ENCODE measurements around the gene SPPL3.
"Not testable (repeated sequence)": the region's sequence is repeated elsewhere in the genome, so short reads cannot be mapped to it uniquely, and the experiment has no call there.

SPPL3 gene, protein sequence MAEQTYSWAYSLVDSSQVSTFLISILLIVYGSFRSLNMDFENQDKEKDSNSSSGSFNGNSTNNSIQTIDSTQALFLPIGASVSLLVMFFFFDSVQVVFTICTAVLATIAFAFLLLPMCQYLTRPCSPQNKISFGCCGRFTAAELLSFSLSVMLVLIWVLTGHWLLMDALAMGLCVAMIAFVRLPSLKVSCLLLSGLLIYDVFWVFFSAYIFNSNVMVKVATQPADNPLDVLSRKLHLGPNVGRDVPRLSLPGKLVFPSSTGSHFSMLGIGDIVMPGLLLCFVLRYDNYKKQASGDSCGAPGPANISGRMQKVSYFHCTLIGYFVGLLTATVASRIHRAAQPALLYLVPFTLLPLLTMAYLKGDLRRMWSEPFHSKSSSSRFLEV

DNA sequence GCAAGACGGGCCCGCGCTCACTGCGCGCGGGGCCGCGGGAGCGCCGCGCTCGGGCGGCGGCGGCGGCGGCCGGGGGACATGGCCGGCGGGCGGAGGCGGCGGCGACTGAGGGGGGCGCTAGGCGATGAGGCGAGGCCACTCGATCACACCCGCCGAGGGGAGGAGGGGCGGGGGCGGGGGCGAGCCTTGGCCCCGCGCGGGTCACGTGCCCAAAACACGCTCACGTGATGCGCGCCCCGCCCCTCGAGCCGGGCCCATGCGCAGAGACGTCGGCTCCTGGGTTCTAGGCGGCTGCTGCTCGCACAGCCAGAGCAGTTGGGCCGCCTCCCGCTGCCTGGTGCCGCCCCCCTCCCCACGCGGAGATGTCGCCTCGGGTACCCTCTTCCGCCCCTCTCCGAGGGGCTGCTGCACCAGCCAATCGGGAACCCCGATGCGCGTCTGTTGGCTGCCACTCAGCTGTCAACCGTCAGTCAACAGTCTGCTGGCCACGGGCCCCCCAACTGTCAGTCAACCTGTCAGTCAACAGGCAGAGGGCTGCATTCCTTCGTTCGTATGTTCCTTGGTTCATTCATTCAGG lies at the start of gene SPPL3:
SPPL3 (minus strand) TSS at position 162 of the 577 bp plus-strand sequence. CDS start 491 bp downstream, outside the sequence.
- DNase-seq: peak; percentile 50

DNA sequence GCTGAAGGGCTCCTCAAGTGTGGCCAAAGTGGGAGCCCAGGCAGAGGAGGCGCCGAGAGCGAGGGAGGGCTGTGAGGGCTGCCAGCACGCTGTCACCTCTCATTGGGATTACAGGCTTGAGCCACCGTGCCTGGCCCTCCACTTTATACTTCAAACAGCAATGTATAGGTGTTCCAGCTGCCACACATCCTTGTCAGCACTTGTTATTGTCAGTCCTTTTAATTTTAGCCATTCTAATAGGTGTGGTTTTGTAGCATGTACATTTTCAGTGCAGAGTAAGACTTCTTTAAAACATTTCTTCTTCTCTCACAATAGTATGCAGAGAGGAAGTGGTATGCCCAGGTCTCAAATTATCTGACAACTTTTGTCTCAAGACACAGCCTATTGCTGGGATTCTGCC lies 46.6 kb upstream of the SPPL3 start:
- DNase-seq: no peak

DNA sequence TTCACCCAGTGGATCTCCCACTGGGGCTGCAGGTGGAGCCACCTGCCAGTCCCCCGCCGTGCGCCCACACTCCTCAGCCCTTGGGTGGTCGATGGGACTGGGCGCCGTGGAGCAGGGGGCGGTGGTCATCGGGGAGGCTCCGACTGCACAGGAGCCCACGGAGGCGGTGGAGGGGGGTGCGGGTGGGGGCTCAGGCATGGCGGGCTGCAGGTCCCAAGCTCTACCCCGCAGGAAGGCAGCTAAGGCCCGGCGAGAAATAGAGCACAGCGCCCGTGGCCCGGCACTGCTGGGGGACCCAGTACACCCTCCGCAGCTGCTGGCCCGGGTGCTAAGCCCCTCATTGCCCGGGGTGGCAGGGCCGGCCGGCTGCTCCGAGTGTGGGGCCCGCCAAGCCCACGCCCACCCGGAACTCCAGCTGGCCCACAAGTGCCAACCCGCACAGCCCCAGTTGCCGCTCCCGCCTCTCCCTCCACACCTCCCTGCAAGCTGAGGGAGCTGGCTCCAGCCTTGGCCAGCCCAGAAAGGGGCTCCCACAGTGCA lies 46.2 kb upstream of the SPPL3 start:
- not testable (repeated sequence) for DNase-seq

DNA sequence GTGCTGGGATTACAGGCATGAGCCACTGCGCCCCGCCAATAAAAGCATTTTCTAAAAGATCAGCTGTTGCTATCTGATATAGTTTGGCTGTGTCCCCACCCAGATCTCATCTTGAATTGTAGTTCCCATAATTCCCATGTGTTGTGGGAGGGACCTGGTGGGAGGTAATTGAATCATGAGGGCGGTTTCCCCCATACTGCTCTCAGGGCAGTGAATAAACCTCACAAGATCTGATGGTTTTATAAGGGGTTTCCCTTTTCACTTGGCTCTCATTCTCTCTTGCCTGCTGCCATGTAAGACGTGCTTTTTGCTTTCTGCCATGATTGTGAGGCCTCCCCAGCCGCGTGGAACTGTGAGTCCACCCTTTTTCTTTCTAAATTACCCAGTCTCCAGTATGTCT lies 41.4 kb upstream of the SPPL3 start:
- not testable (repeated sequence) for DNase-seq

DNA sequence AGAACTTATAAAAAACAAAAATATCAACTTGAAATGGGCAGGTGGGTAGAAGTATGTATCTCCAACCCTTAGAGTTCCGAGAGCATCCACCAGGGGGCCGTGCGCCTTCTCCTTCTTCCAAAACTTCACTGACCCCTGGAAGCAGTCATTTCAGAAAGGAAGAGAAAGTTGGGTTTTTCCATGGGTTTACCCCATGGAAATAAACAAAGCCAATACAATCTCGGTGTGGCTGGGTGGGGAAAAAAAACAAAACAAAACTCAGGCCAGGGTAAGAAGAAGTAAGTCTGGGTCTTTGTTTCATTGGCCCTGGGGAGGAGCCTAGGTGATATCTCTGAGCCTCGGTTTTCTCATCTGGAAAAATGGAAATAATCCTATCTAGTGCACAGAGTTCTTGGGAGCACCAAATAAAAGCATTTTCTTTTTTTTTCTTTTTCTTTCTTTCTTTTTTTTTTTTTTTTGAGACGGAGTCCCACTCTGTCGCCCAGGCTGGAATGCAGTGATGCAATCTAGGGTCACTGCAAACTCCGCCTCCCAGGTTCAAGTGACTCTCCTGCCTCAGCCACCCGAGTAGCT lies 40.6 kb upstream of the SPPL3 start:
- DNase-seq: peak; percentile 14

DNA sequence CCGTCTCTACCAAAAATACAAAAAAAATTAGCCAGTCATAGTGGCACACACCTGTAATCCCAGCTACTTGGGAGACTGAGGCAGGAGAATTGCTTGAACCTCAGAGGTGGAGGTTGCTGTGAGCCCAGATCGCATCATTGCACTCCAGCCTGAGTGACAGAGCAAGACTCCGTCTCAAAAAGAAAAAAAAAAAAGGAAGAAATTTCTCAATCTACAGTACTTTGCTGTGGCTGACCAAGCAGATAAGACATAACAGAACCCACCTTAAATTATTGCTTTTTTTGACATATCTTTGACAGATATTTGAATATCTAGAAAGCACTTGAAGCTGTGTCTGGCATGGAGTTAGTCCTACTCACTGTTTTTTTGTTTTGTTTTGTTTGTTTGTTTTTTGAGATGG lies 39.3 kb upstream of the SPPL3 start:
- no peak for DNase-seq

DNA sequence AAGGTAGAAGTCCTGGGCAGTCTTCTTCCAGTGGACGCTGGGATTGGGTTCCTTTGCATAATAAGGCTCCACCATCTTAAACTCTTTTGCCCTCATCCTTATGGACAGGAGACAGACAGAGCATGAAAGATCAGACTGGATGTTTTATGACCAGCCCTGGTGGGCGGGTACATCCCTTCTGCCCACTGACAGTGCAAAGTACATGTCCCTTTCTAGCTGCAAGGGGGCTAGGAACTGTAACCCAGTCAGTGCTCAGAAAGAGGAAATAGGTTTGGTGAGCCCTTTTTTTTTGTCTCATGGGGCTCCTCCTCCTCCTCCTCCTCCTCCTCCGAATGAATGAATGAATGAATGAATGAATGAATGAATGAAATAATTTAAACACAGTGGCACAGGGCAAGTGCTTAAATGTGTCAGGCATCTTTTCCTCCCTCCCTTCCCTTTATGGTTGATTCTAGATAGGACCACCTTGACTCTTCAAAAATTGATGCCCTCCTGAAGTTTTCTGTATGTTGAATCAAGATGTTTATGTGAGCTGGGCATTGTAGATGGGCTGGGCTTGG lies 37.8 kb upstream of the SPPL3 start:
- no peak for DNase-seq

DNA sequence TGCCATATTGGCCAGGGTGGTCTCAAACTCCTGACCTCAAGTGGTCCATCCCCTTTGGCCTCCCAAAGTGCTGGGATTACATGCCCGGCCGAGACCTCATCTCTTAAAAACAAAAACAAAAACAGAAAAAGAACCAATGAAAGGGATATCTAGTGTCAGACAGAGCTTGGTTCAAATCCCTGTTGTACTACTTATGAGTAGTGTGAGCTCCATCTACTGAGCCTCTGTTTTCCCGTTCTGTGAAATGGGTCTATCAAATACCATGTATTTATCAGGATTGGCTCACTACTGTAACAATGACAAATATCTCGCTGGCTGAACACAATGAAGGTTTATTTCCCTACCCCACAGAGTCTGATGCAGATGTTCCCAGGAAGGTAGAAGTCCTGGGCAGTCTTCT lies 37.3 kb upstream of the SPPL3 start:
- no peak for DNase-seq

DNA sequence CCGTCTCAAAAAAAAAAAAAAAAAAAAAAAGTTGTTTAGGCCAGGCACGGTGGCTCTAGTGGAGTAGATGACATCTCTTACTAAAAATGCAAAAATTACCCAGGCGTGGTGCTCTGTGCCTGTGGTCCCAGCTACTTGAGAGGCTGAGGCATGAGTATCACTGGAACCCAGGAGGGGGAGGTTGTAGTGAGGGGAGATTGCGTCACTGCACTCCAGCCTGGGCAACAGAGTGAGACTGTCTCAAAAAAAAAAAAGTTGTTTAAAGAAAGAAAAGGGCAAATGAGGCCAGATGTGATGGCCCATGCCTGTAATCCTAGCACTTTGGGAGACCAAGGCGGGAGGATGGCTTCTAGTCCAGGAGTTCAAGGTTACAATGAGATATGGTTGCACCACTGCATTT lies 36.6 kb upstream of the SPPL3 start:
- no peak for DNase-seq

DNA sequence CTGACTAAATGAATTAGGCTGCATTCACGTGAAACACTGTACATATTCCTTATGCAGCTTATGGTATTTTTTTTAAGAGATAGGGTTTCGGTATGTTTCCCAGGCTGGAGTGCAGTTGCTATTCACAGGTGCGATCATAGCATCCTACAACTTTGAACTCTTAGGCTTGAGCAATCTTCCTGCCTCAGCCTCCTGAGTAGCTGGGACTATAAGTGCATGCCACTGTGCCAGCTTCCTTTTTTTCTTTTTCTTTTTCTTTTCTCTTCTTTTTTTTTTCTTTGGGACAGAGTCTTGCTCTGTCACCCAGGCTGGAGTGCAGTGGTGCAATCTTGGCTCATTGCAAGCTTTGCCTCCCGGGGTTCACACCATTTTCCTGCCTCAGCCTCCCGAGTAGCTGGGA lies 35.8 kb upstream of the SPPL3 start:
- no peak for DNase-seq

DNA sequence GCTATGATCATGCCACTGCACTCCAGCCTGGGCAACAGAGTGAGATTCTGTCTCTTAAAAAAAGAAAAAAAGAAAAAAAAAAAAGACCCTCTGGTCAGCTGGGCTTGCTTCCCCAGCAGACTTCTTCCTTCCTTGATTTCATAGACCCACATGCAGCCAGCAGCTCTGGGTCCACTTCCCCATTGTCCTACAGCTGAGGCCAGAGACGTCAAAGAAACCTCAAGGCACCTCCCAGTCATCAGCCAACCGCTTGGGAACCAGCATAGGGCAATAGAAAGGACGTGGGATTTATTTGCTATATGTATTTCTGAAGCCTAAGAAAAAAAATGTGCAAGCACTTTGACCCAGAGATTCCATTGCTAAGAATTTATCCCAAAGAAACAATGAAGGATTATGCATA lies 35.4 kb upstream of the SPPL3 start:
- DNase-seq: no peak

DNA sequence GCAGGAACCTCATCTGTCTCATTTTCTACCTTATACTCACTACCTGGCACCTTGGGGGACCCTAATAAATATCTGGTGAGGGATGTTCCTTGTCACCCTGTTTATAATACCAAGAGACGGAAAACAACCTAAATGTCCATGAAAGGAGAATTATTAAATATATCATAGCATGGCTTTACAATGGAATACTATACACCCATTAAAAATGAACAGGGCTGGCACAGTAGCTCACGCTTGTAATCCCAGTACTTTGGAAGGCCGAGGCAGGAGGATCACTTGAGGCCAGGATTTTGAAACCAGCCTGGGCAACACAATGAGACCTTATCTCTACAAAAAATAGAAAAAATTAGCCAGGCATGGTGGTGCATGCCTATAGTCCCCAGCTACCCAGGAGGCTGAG lies 34.3 kb upstream of the SPPL3 start:
- DNase-seq: no peak

DNA sequence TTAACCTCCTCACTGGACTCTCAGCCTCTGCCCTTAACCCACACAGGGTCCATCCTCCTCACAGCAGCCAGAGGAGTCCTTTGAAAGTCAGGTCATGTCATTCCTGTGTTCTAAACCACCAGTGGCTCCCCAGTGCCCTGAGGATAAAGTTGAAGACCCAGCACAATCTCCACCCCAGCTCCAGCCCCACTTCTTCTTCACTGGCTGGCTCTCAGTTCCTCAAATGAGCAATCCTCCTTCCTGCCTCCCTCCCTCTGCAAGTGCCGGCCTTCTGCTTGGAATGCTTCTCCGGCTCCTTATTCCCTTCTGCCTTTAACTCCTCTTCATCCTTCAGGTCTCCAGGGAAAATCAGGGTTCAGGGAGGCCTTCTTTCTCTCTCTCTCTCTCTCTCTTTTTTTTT lies 32.0 kb upstream of the SPPL3 start:
- DNase-seq: no peak

DNA sequence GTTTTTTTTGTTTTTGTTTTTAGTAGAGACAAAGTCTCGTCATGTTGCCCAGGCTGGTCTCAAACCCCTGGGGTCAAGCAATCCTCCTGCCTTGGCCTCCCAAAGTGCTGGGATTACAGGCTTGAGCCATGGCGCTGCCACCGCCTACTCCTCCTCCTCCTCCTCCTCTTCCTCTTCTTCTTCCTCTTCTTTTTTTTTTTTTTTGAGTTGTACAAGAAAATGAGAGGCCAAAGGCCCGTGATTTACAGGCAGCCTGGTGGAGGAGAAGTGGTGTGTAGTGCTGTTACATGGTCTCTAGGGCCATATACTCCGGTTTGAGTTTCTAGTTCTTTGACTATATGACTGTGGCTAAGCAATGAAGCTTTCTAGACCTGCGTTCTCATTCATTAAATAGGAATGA lies 29.6 kb upstream of the SPPL3 start:
- DNase-seq: no peak

DNA sequence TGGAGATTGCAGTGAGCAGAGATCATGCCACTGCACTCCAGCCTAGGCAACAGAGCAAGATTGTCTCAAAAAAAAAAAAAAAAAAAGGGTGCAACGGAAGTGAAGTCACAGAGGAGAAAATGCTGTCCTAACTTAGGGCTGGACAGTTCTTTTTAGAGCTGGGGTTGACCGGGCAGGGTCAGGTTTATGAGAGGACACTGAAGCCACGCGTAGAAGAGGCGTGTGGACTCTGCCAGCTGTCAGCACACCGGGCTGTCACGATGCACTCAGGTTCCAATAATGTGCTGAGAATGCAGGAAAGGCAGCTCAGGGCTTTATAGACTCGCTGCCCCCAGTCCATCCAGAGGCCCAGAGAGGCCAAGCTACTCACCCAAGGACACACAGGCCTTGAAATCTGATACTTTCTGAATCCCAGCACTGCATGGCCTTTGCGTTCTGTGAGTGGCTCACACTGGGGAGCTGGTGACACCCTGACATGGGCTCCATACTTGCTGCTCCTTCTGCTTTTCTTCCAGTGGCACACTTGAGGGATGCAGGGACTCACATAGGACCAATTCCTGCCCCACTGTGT lies 28.9 kb upstream of the SPPL3 start:
- no peak for DNase-seq

DNA sequence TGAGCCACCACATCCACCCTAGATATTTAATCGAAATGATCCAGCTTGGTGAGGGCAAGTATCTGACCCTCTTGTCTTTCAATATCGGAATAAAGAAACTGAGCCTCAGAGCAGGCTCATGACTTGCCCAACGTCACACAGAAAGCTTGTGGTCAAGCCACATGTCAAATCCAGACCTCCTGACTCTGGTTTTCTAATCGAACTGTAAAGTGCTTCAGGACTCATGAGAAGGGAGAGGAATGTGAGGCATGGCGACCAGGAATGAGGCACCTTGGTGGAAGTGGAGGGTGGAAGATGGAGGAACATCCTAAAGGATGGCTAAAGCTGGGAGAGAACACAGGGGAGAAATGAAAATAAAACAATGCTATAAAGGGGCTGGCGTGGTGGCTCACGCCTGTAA lies 27.9 kb upstream of the SPPL3 start:
- no peak for DNase-seq

DNA sequence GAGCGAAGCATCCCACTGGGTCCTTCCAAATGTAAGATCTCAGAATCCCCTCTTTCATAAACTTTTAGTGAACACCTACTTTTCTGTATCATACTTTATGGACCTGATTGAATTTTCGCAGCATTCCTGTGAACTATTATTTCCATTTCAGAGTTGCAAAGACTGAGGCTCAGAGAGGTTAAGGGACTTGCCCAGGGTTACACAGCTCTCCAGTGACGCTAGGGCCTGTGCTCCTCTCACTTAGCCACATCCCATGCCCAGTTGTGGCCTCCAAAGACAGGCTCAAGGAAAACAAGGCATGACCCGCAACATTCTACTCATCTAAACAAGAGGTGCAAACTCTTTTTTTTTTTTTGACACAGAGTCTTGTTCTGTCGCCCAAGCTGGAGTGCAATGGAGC lies 25.9 kb upstream of the SPPL3 start:
- DNase-seq: no peak

DNA sequence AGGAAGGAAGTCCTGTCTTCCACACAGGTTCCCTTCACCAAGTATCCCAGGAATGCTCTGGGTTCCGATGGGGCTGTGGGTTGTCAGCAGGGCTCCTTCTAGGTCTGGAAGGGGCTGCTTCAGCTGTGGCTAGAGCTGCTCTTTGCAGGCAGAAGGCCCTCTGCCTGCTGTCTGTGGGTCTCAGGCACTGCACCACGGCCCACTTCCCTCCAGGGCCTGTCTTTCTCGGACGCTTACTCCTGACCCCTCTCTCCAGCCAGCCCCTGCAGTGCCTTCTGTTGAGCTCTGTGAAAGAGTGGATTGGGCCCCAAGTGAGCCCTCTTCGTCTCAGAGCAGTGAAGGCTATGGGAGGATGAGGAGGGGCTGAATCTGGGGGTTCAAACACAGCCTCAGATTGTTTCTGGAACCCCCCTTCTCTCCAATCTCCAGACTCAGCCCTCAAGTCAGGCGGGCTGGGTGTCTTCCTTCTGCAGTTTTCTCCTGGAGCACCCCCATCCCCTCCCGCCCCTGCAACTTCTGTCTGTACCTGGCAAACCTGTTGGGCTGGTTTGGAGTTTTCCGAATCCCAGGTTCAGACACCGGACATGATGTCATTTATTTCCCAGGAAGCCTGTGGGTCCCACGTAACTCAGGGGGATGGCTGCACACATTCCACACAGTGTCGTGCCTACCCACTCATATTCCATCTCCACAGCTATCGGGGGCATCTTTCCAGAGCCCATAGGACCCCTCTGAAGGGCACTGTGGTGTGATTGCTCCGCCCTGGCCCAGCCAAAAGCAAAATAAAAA lies 24.9 kb upstream of the SPPL3 start:
- no peak for DNase-seq

DNA sequence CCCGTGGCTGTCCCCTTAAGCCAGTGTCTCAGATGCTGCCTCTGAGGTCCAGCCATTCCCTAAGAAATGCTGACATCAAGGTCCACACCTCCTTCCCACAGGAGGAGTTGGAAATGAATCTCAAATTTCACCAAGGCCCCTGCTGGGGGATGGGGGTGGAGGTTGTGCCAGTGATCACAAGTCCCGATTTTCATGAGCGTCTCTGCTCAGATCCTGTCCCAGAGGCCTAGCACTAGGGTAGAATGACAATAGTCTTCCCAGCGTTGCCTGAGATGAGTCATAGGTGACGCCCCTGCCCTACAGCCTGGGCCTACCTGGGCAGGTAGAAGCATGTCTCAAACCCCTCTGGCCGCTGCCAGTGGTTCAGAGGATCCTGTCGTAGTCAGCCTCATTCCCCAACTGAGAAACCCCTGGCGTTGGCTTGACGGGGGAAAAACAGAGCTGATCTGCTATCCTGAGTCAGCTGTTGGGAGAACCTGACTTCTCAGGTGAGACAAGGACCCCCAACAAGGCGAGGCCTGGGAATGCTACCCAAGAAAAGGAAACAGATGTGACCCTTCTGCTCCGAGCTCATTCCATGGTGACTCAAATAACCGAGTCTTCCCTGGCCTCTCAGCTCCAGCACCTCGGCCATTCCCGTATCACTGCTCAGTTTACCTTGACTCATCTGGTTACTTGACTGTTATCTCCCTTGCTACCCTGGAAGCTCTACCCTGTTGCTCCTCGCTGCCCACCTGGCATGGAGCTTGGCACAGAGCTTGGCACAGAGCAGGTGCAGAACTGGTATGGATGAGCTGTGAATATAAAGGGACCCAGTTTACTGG lies 21.8 kb upstream of the SPPL3 start:
- no peak for DNase-seq

DNA sequence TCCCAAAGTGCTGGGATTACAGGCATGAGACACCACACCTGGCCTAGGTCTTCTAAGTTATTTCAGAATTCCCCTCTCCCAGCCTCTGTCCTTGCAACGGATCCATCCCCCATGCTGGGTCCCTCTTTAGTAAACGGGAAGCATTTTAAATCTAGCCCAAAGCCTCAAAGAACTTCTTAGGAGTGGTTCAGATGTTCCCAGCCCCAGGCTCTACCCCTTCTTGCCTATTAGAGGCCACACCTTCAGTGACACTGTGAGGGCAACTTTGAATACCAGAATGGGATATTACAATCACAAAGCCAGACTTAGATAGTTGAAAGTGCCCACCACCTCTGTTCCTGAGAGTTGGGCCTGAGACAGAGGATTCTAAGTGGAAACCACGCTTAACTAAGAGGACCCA lies 18.1 kb upstream of the SPPL3 start:
- DNase-seq: no peak

DNA sequence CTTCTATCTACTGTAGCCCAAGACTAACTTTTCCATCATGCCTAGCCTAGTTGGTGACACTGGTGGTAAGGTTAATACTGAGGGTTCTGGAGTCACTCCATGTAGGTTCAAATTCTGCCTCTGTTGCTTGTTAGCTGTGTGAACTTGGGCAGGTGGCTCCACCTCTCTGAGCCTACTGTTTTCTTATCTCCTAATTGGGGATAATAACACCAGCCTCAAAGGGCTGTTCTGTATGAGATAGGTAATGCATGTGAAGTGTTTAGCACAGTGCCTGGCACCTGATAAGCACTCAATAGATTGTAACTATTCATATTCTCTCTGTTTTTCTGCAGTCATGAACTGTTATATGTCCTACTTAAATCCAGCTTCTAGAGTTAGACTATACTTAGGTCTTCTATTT lies 17.5 kb upstream of the SPPL3 start:
- no peak for DNase-seq

DNA sequence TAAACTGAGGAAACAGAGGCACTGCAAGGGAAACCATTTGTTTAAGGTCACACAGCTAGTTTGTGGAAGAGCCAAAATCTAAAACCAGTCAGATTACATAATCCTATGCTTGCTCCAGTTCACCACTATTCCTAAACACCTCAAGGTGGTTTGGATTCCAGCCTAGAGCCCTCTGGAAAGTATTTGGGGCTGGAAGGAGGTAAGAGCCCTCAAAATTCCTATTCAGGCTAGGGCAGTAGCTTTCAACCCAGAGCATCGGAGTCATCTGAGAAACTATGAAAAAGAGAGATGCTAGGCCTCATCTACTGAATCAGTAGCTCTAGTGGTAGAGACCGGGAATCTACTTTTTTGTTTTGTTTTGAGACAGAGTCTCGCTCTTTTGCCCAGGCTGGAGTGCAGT lies 16.0 kb upstream of the SPPL3 start:
- no peak for DNase-seq

Measured in NCI-H1694 treated with DMSO at 0.1 percent for 48 hours (cell line).